Fibroblast of pulmonary artery (primary cell): ENCODE data around the gene ANXA3.

Experiments used
- DNase-seq: peaks from one replicate; pipeline ENCODE4 v3.0.0-alpha.2; 2010; ENCODE audit warnings: low read depth
- H3K4me3 ChIP-seq: replicated peaks from 2 replicates; pipeline ENCODE4 v1.5.1; 2011; ENCODE audit warnings: low read depth, mild to moderate bottlenecking, control low read depth, low read length, moderate library complexity
- CTCF ChIP-seq: IDR thresholded peaks from 2 replicates; pipeline ENCODE4 v1.5.1; 2011; ENCODE audit warnings: mild to moderate bottlenecking, control low read depth, low read length, inconsistent platforms; ENCODE audit errors: missing control alignments

Gene ANXA3

DNA sequence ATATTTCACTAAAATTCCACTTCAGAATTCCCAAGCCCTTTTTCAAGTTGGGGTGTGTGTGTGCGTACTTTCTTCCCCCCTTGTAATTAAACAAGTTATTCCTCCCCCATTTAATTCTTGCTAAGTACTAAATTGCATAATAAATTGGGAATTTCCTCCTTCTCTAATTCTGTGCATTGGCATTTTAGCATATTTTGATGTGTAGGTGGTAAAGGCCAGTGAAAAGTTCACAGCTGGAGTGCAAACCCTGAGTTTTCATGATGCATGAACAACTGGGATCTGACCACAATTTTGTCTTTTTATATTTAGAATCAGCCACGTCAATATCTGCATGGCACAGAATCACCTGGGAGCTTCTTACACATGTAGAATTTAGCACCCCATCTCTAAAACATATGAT, 18.5 kb downstream of the ANXA3 start:
- TF ChIP-seq CTCF, result no peak
- DNase-seq, result no peak
- no peak overlapping the region for H3K4me3 ChIP-seq

GRCh38 chr4:78571804-78572203, 20.2 kb downstream of the ANXA3 start:
- H3K4me3 ChIP-seq, result no peak overlapping the region
- TF ChIP-seq CTCF, result no peak
- DNase-seq, result no peak

- no peak for DNase-seq
- no peak overlapping the region for H3K4me3 ChIP-seq
- TF ChIP-seq CTCF, result no peak
These were observed 27.3 kb downstream of the ANXA3 start for GRCh38 chr4:78578674-78579425.

DNA sequence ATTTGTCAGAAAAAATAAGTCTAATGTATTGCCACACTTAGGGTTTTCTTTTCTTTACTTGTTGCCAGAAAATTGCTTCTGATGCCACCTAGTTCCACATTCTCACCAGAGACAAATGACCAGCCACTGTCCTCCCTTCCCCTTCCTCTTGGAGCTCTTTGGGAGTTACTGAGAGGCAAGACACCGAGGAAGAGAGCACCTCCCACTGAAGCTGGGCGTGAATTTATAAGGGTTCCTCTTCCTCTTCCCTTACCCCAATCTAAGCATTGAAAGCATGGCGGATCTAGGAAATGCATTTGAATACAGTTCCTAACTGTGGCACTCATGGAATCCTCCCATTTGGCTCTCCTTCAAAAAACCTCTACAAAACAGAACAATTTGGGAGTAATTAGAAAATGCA, 30.0 kb downstream of the ANXA3 start:
- DNase-seq, result no peak
- no peak for TF ChIP-seq CTCF

GRCh38 chr4:78584863-78585547, 33.4 kb downstream of the ANXA3 start:
- TF ChIP-seq CTCF, result no peak
- peak; percentile 52 for DNase-seq
- no peak overlapping the region for H3K4me3 ChIP-seq

More for the DNA sequence above, 30.0 kb downstream of the ANXA3 start:
- H3K4me3 ChIP-seq, result no peak overlapping the region

GRCh38 chr4:78585633-78586032, 34.1 kb downstream of the ANXA3 start:
- no peak overlapping the region for H3K4me3 ChIP-seq
- DNase-seq, result no peak
- TF ChIP-seq CTCF, result no peak
